ENCODE data around the gene IYD.
"Not testable (repeated sequence)": the region's sequence is repeated elsewhere in the genome, so short reads cannot be mapped to it uniquely, and the experiment has no call there.

The IYD gene

GRCh38 chr6:150372051-150372450 is 3.2 kb downstream of the IYD start:
- H3K4me3 ChIP-seq (ENCODE audit: control insufficient read depth, low read depth, low read length) = no peak overlapping the region
- DNase-seq (ENCODE audit: low read depth) = peak; percentile 71
- no peak for TF ChIP-seq CTCF (conservative IDR thresholded peaks at IDR 0.05; ENCODE audit: control insufficient read depth, insufficient read depth, low read depth, low read length)

GRCh38 chr6:150373260-150373701 is 4.5 kb downstream of the IYD start:
- TF ChIP-seq CTCF (conservative IDR thresholded peaks at IDR 0.05; ENCODE audit: control insufficient read depth, insufficient read depth, low read depth, low read length) = no peak
- peak; percentile 88 for DNase-seq (ENCODE audit: low read depth)
- no peak overlapping the region for H3K4me3 ChIP-seq (ENCODE audit: control insufficient read depth, low read depth, low read length)

GRCh38 chr6:150374346-150374745 is 5.5 kb downstream of the IYD start:
- not testable (repeated sequence) for H3K4me3 ChIP-seq (ENCODE audit: control insufficient read depth, low read depth, low read length); DNase-seq (ENCODE audit: low read depth)

GRCh38 chr6:150377211-150377781 is 8.5 kb downstream of the IYD start:
- no peak overlapping the region for H3K4me3 ChIP-seq (ENCODE audit: control insufficient read depth, low read depth, low read length)
- DNase-seq (ENCODE audit: low read depth) = no peak
- no peak for TF ChIP-seq CTCF (conservative IDR thresholded peaks at IDR 0.05; ENCODE audit: control insufficient read depth, insufficient read depth, low read depth, low read length)

GRCh38 chr6:150380256-150380655 is 11.4 kb downstream of the IYD start:
- TF ChIP-seq CTCF (conservative IDR thresholded peaks at IDR 0.05; ENCODE audit: control insufficient read depth, insufficient read depth, low read depth, low read length) = no peak
- peak; percentile 58 for DNase-seq (ENCODE audit: low read depth)

GRCh38 chr6:150382171-150382570 is 13.4 kb downstream of the IYD start:
- H3K4me3 ChIP-seq (ENCODE audit: control insufficient read depth, low read depth, low read length) = no peak overlapping the region
- TF ChIP-seq CTCF (conservative IDR thresholded peaks at IDR 0.05; ENCODE audit: control insufficient read depth, insufficient read depth, low read depth, low read length) = no peak
- DNase-seq (ENCODE audit: low read depth) = peak; percentile 18

More at GRCh38 chr6:150380256-150380655, 11.4 kb downstream of the IYD start:
- no peak overlapping the region for H3K4me3 ChIP-seq (ENCODE audit: control insufficient read depth, low read depth, low read length)

- H3K4me3 ChIP-seq (ENCODE audit: control insufficient read depth, low read depth, low read length) = no peak overlapping the region
- no peak for DNase-seq (ENCODE audit: low read depth)
- TF ChIP-seq CTCF (conservative IDR thresholded peaks at IDR 0.05; ENCODE audit: control insufficient read depth, insufficient read depth, low read depth, low read length) = no peak
These were observed 22.6 kb downstream of the IYD start for GRCh38 chr6:150391414-150391813.

Measured in fibroblast of mammary gland (primary cell).